HL-60/S4 treated with retinoic acid at 250 ng/mL for 4 days and 3 days (cell line): ENCODE results near the gene NINJ1.
"Not testable (repeated sequence)": the region's sequence is repeated elsewhere in the genome, so short reads cannot be mapped to it uniquely, and the experiment has no call there.

Source experiments
- in situ Hi-C: fragments of 300-500 bp; cut with MboI; formaldehyde crosslinking; loops from 2 replicates; pipeline ENCODE4 v1.7.0; 2022; ENCODE audit warnings: low sequenced_read_pairs

The NINJ1 gene

GRCh38 chr9:93108291-93109041, 25.6 kb downstream of the NINJ1 start:
- in situ Hi-C loops = no loop called here

- in situ Hi-C loops = no loop called here
These were observed 26.3 kb downstream of the NINJ1 start for GRCh38 chr9:93107825-93108161.

- in situ Hi-C loops = no loop called here
These were observed 26.8 kb downstream of the NINJ1 start for GRCh38 chr9:93107151-93107824.

GRCh38 chr9:93105620-93106019, 28.4 kb downstream of the NINJ1 start:
- in situ Hi-C loops = no loop called here

- in situ Hi-C loops = not testable (repeated sequence)
These were observed 33.0 kb downstream of the NINJ1 start for GRCh38 chr9:93101086-93101485.

GRCh38 chr9:93100276-93100636, 33.8 kb downstream of the NINJ1 start:
- in situ Hi-C loops = no loop called here

GRCh38 chr9:93099551-93100275, 34.3 kb downstream of the NINJ1 start:
- in situ Hi-C loops = no loop called here

- in situ Hi-C loops = no loop called here
These were observed 35.7 kb downstream of the NINJ1 start for GRCh38 chr9:93098236-93098946.

- in situ Hi-C loops = no loop called here
These were observed 36.4 kb downstream of the NINJ1 start for GRCh38 chr9:93097511-93098201.

- in situ Hi-C loops = no loop called here
These were observed 37.2 kb downstream of the NINJ1 start for GRCh38 chr9:93096811-93097382.

- in situ Hi-C loops = no loop called here
These were observed 37.8 kb downstream of the NINJ1 start, which contains the start of gene CARD19 for GRCh38 chr9:93096131-93096802. CARD19 (plus strand) TSS chr9:93096217; CDS start chr9:93096346, 129 bp downstream.

- in situ Hi-C loops = no loop called here
These were observed 38.6 kb downstream of the NINJ1 start for GRCh38 chr9:93095205-93096130.

GRCh38 chr9:93094658-93095204, 39.3 kb downstream of the NINJ1 start:
- in situ Hi-C loops = no loop called here

- in situ Hi-C loops = no loop called here
These were observed 40.0 kb downstream of the NINJ1 start for GRCh38 chr9:93093877-93094657.

GRCh38 chr9:93093127-93093876, 40.7 kb downstream of the NINJ1 start:
- in situ Hi-C loops = no loop called here

- in situ Hi-C loops = no loop called here
These were observed 41.6 kb downstream of the NINJ1 start for GRCh38 chr9:93092251-93092991.
